HG03457 (cell line): Measurements from ENCODE around the gene PCDHGA2.
"Not testable (repeated sequence)": the region's sequence is repeated elsewhere in the genome, so short reads cannot be mapped to it uniquely, and the experiment has no call there.

ENCODE experiments used
- ATAC-seq: cut with Tn5 transposase; IDR thresholded peaks from one replicate; pipeline ENCODE4 v1.9.1; 2021; ENCODE audit warnings: moderate number of reproducible peaks; ENCODE audit not compliant: unreplicated experiment

The PCDHGA2 gene

GRCh38 chr5:141345327-141345726 is 6.8 kb downstream of the PCDHGA2 start:
- no peak for ATAC-seq

- ATAC-seq = not testable (repeated sequence)
Observed at GRCh38 chr5:141346017-141346416, 7.5 kb downstream of the PCDHGA2 start.

DNA sequence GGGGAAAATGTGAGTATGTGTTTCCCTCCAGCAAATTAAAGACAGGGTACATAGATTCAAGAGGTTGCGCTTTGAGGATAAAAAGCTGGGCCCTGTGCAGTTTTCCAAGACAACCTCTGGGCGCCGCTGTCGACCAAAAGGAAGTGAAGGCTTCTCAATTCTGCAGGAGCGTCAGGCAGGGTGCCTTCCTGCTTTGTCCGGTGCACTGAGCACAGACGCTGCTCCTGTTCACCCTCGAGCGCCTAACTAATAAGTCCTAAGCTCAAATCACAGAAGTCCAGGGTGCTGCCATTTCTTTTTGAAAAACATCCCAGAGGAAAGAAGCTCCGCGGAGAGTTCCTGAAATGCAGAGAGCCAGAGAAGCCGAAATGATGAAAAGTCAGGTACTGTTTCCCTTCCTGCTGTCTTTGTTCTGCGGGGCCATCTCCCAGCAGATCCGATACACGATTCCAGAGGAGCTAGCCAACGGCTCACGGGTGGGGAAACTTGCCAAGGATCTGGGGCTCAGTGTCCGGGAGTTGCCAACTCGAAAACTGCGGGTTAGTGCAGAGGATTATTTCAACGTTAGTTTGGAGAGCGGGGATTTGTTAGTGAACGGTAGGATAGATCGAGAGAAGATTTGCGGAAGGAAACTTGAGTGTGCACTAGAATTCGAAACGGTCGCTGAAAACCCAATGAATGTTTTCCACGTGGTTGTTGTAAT is 11.5 kb downstream of the PCDHGA2 start, which contains the start of gene PCDHGB1:
Gene PCDHGB1, plus strand, starts transcription at position 183 of the 703 bp plus-strand sequence. Its CDS starts 162 bp downstream, at position 345.
- no peak for ATAC-seq

DNA sequence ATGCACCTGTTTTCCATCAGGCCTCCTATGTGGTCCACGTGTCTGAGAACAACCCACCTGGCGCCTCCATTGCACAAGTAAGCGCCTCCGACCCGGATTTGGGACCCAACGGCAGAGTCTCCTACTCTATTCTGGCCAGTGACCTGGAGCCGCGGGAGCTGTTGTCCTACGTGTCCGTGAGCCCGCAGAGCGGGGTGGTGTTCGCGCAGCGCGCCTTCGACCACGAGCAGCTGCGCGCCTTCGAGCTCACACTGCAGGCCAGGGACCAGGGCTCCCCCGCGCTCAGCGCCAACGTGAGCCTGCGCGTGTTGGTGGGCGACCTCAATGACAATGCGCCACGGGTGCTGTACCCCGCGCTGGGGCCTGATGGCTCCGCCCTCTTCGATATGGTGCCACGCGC is 13.0 kb downstream of the PCDHGA2 start:
- no peak for ATAC-seq

DNA sequence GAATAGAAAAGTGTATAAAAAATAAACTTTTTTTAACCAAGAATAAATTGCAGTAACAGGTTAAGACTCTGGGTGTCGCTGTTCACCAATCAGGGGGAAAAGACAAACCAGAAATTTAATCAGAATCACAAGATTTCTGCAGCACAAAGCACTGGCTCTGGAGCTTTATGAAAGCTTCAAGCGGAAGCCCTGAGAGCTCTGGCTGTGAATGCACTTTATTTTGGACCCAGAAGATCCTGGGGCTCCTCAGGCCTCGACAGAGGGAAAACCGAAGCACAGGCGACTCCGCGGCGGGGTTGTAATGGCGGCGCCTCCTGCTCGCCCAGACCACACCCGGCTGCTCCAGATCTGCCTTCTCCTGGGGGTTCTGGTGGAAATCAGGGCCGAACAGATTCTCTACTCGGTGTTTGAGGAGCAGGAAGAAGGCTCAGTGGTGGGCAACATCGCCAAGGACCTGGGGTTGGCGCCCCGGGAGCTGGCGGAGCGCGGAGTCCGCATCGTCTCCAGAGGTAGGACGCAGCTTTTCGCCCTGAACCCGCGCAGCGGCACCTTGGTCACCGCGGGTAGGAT is 16.4 kb downstream of the PCDHGA2 start, which contains the start of gene PCDHGA4:
Gene PCDHGA4, plus strand, starts transcription at position 122 of the 570 bp plus-strand sequence. Its CDS starts 87 bp downstream, at position 209.
- ATAC-seq = no peak

- no peak for ATAC-seq
Observed at GRCh38 chr5:141355641-141356040, 17.1 kb downstream of the PCDHGA2 start.

GRCh38 chr5:141356133-141356532 is 17.6 kb downstream of the PCDHGA2 start:
- ATAC-seq = no peak

GRCh38 chr5:141356950-141357349 is 18.4 kb downstream of the PCDHGA2 start:
- no peak for ATAC-seq

- no peak for ATAC-seq
Observed at GRCh38 chr5:141359790-141360426, 21.3 kb downstream of the PCDHGA2 start, which contains the start of gene PCDHGB2. PCDHGB2 (plus strand) TSS chr5:141359994; CDS start chr5:141360136, 142 bp downstream.

DNA sequence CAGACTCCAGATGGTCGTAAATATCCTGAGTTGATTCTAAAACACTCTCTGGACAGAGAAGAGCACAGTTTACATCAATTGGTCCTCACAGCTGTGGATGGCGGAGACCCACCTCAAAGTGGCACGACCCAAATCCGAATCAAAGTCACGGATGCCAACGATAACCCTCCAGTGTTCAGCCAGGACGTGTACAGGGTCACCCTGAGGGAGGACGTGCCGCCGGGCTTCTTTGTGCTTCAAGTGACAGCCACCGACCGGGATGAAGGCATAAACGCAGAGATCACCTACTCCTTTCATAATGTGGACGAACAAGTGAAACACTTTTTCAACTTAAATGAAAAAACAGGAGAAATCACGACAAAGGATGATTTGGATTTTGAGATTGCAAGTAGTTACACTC is 22.1 kb downstream of the PCDHGA2 start:
- no peak for ATAC-seq

DNA sequence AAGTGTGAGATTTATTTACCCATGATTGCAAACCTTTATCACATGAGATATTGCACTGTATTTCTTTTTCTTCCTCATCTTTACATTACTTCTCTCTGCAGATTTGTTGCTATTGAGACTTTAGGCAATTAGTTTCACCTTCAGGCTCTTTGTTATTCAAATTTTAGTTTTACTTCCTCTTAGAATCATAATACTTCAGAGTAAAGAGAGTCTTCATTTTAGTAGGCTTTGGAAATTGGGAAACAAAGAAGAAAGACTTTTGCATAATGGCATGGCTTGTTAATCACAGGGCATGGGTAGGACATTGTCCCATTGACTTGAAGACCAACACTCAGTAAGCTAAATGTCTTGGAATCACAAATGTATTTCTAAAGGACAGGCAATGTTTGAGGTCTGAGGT is 24.2 kb downstream of the PCDHGA2 start:
- ATAC-seq = no peak

DNA sequence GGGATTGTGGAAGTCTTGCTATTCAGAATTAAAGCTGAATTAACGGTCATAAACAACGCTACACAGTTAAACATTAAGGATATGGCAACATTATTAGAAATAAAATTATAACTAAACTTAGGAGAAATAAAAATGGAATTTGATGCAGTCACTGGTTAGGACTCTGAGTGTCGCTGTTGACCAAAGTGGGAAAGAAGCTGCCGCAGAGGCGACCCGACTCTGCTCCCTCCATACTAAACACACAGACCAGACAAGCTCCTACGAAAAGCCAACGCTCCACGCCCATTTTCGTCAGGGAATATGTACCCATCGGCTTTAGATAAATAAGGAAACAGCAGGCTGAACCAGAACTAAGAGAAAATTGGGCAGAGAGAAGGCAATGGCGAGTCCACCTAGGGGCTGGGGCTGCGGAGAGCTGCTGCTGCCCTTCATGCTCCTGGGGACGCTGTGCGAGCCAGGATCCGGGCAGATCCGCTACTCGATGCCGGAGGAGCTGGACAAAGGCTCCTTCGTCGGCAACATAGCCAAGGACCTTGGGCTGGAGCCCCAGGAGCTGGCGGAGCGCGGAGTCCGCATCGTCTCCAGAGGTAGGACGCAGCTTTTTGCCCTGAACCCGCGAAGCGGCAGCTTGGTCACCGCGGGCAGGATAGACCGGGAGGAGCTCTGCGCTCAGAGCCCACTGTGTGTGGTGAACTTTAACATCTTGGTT is 25.5 kb downstream of the PCDHGA2 start, which contains the start of gene PCDHGA5:
Gene PCDHGA5, plus strand, starts transcription at position 211 of the 709 bp plus-strand sequence. Its CDS starts 169 bp downstream, at position 380.
- no peak for ATAC-seq

GRCh38 chr5:141366016-141366896 is 27.7 kb downstream of the PCDHGA2 start:
- no peak for ATAC-seq

- peak; percentile 59 for ATAC-seq
Observed at GRCh38 chr5:141369994-141370848, 31.7 kb downstream of the PCDHGA2 start, which contains the start of gene PCDHGB3. PCDHGB3 (plus strand) TSS chr5:141370242; CDS start chr5:141370395, 153 bp downstream.

DNA sequence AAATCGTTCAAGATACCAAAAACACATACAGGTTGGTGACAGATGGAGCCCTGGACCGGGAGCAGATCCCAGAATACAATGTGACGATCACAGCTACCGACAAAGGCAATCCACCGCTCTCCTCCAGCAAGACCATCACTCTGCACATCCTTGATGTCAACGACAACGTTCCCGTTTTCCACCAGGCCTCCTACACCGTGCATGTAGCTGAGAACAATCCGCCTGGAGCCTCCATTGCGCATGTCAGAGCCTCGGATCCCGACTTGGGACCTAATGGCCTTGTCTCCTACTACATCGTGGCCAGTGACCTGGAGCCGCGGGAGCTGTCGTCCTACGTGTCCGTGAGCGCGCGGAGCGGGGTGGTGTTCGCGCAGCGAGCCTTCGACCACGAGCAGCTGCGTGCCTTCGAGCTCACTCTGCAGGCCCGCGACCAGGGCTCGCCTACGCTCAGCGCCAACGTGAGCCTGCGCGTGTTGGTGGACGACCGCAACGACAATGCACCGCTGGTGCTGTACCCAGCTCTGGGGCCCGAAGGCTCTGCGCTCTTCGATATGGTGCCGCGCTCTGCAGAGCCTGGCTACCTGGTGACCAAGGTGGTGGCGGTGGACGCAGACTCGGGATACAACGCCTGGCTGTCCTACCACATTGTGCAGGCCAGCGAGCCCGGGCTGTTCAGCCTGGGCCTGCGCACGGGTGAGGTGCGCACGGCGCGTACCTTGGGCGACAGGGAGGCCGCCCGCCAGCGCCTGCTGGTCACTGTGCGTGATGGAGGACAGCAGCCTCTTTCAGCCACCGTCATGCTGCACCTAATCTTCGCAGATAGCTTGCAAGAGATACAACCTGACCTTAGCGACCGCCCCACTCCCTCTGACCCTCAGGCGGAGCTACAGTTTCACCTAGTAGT is 33.3 kb downstream of the PCDHGA2 start:
- ATAC-seq = no peak

GRCh38 chr5:141373673-141374317 is 35.2 kb downstream of the PCDHGA2 start, which contains the start of gene PCDHGA6:
PCDHGA6 (plus strand) TSS chr5:141373891; CDS start chr5:141374084, 193 bp downstream.
- ATAC-seq = no peak

GRCh38 chr5:141374627-141375026 is 36.1 kb downstream of the PCDHGA2 start:
- ATAC-seq = no peak
